ENCODE data around the gene HCN4.

- no peak for TF ChIP-seq CTCF (IDR thresholded peaks at IDR 0.05)
- no peak for TF ChIP-seq POLR2AphosphoS5 (IDR thresholded peaks at IDR 0.05)
Measured at GRCh38 chr15:73331501-73331900, 37.3 kb downstream of the HCN4 start.
